NCI-H2107 (cell line): ENCODE measurements around the gene UNC5CL.

Experiments used
- DNase-seq: peaks from one replicate; lab custom pipeline; 2025; lab: John Stamatoyannopoulos, UW

The UNC5CL gene

GRCh38 chr6:41062056-41062455, 23.0 kb upstream of the UNC5CL start:
- DNase-seq, result no peak

GRCh38 chr6:41061196-41061726, 22.2 kb upstream of the UNC5CL start:
- DNase-seq, result no peak

GRCh38 chr6:41059556-41059955, 20.5 kb upstream of the UNC5CL start:
- DNase-seq, result no peak

GRCh38 chr6:41058783-41059181, 19.8 kb upstream of the UNC5CL start:
- no peak for DNase-seq

- DNase-seq, result no peak
These were observed 17.9 kb upstream of the UNC5CL start for GRCh38 chr6:41056768-41057490.

GRCh38 chr6:41055149-41055548, 16.1 kb upstream of the UNC5CL start:
- DNase-seq, result no peak

- no peak for DNase-seq
These were observed 15.5 kb upstream of the UNC5CL start for GRCh38 chr6:41054511-41054910.

- no peak for DNase-seq
These were observed 14.0 kb upstream of the UNC5CL start, which contains the start of gene APOBEC2 for GRCh38 chr6:41053041-41053440. APOBEC2 (plus strand) TSS chr6:41053202; CDS start chr6:41053348, 146 bp downstream.

GRCh38 chr6:41051873-41052272, 12.9 kb upstream of the UNC5CL start:
- no peak for DNase-seq

GRCh38 chr6:41050536-41050935, 11.5 kb upstream of the UNC5CL start:
- no peak for DNase-seq

- DNase-seq, result no peak
These were observed 10.9 kb upstream of the UNC5CL start for GRCh38 chr6:41049955-41050354.

- no peak for DNase-seq
These were observed 10.5 kb upstream of the UNC5CL start for GRCh38 chr6:41049521-41049920.

- DNase-seq, result no peak
These were observed 9.0 kb upstream of the UNC5CL start for GRCh38 chr6:41047745-41048732.

GRCh38 chr6:41047306-41047705, 8.3 kb upstream of the UNC5CL start:
- DNase-seq, result no peak

GRCh38 chr6:41046084-41046483, 7.1 kb upstream of the UNC5CL start:
- no peak for DNase-seq

- DNase-seq, result no peak
These were observed 6.6 kb upstream of the UNC5CL start for GRCh38 chr6:41045664-41046063.

- no peak for DNase-seq
These were observed 4.1 kb upstream of the UNC5CL start for GRCh38 chr6:41043151-41043550.

GRCh38 chr6:41042226-41043055, 3.4 kb upstream of the UNC5CL start, which contains the start of gene TSPO2:
TSPO2 (plus strand) TSS chr6:41042467; CDS start chr6:41042986, 519 bp downstream.
- no peak for DNase-seq

- DNase-seq, result no peak
These were observed 2.0 kb upstream of the UNC5CL start for GRCh38 chr6:41040940-41041536.

GRCh38 chr6:41040101-41040939, 1.3 kb upstream of the UNC5CL start:
- DNase-seq, result no peak
